Measurements from ENCODE around the gene KCNH4. TPM values are rescaled to one million over a fixed set of nuclear protein-coding genes. Genes with fewer than 3 reads are reported as not detected.

KCNH4 gene
- total and polyA plus RNA-seq, 7 donors: 0.01 to 0.17 (median 0.08) TPM; not detected in 2

GRCh38 chr17:42133461-42134041 is 47.4 kb downstream of the KCNH4 start:
- H3K27me3 ChIP-seq (ENCODE audit: insufficient read depth in 3 of 3, low read length in 2 of 3): no peaks in the 10 kb centered on the region
- no peak for TF ChIP-seq CTCF (IDR thresholded peaks at IDR 0.05)
- H3K27ac ChIP-seq: peak overlapping the region; percentile 59
- intact Hi-C loops (cut with DNase I): loop anchor here in 1 of 2 donors (10.0 kb wide), 1 partner anchor 141 kb away; the partner anchor contains the start of gene STAT5B
- H3K4me1 ChIP-seq: peaks cover 88% of the 10 kb centered on the region
- H3K9me3 ChIP-seq: no peaks in the 10 kb centered on the region
- H3K36me3 ChIP-seq (ENCODE audit: insufficient read depth in 1 of 2, low read depth in 1 of 2): peaks cover 4 to 41% of the 10 kb centered on the region in 2 donors
- no peak overlapping the region for H3K4me3 ChIP-seq
- DNase-seq: no peak
- WGBS, 3 donors: 17 to 25% (median 22%) methylated on average over 4 of the region's 4 CpGs
- peak; percentile 42 to 67 (median 50) for ATAC-seq

- Histone ChIP-seq H3K4me1 (peaks cover 82% of the 10 kb centered on the region), H3K36me3 (ENCODE audit: insufficient read depth in 1 of 2, low read depth in 1 of 2) (peaks cover 4 to 47% of the 10 kb centered on the region in 2 donors), H3K9me3 (no peaks in the 10 kb centered on the region), H3K27ac (peak overlapping the region; percentile 59), H3K27me3 (ENCODE audit: insufficient read depth in 3 of 3, low read length in 2 of 3) (no peaks in the 10 kb centered on the region), H3K4me3 (peak overlapping the region; percentile 29)
- intact Hi-C loops (cut with DNase I): loop anchor here in 1 of 2 donors (10.0 kb wide), 1 partner anchor 142 kb away; the partner anchor contains the start of gene STAT5B
- ATAC-seq: peak; percentile 80 to 98 (median 88)
- TF ChIP-seq CTCF (IDR thresholded peaks at IDR 0.05): no peak
- peak in 1 of 2 donors; percentile 63 for DNase-seq
- 9 to 29% (median 12%) methylated on average over 3 of the region's 3 CpGs for WGBS, 3 donors
These were observed 48.0 kb downstream of the KCNH4 start for GRCh38 chr17:42132941-42133340.

GRCh38 chr17:42131981-42132432 is 48.9 kb downstream of the KCNH4 start:
- DNase-seq (no peak), ATAC-seq (no peak)
- TF ChIP-seq CTCF (IDR thresholded peaks at IDR 0.05): no peak
- Histone ChIP-seq H3K9me3 (no peaks in the 10 kb centered on the region), H3K27me3 (ENCODE audit: insufficient read depth in 3 of 3, low read length in 2 of 3) (no peaks in the 10 kb centered on the region), H3K36me3 (ENCODE audit: insufficient read depth in 1 of 2, low read depth in 1 of 2) (peaks cover 4 to 50% of the 10 kb centered on the region in 2 donors), H3K4me1 (peaks cover 72% of the 10 kb centered on the region), H3K4me3 (no peak overlapping the region), H3K27ac (peak overlapping the region; percentile 59)
- intact Hi-C loops (cut with DNase I): loop anchor here in 1 of 2 donors (10.0 kb wide), 1 partner anchor 143 kb away; the partner anchor contains the start of gene STAT5B
- 61% methylated on average over 4 of the region's 4 CpGs for WGBS, 3 donors

- 93 to 94% (median 94%) methylated on average over 4 of the region's 4 CpGs for WGBS, 3 donors
- Histone ChIP-seq H3K4me3 (no peak overlapping the region), H3K27ac (peak overlapping the region; percentile 59), H3K4me1 (peaks cover 64% of the 10 kb centered on the region), H3K9me3 (no peaks in the 10 kb centered on the region), H3K36me3 (ENCODE audit: insufficient read depth in 1 of 2, low read depth in 1 of 2) (peaks cover 4 to 52% of the 10 kb centered on the region in 2 donors), H3K27me3 (ENCODE audit: insufficient read depth in 3 of 3, low read length in 2 of 3) (no peaks in the 10 kb centered on the region)
- intact Hi-C loops (cut with DNase I): loop anchor here in 1 of 2 donors (10.0 kb wide), 1 partner anchor 144 kb away; the partner anchor contains the start of gene STAT5B
- TF ChIP-seq CTCF (IDR thresholded peaks at IDR 0.05): no peak
- DNase-seq: no peak
- no peak for ATAC-seq
These were observed 49.7 kb downstream of the KCNH4 start for GRCh38 chr17:42131232-42131631.
